Right lobe of liver (tissue), 4 donors: ENCODE data around the gene CD248.

Source experiments
- CTCF ChIP-seq, 4 donors: fragments of 200-600 bp in 3 of 4; fragments of 450-650 bp in 1 of 4; IDR thresholded peaks; one replicate each; pipeline versions ENCODE4 v1.5.1 to v1.8.0; 2016 to 2022; ENCODE audit warnings: antibody characterized with exemption in 4 of 4, mild to moderate bottlenecking in 2 of 4
- POLR2A ChIP-seq: fragments of 450-650 bp; IDR thresholded peaks from one replicate; pipeline ENCODE4 v1.6.1; 2017; ENCODE audit warnings: antibody characterized with exemption, mild to moderate bottlenecking
- donor health status: DM: no; HTN: no; CAD: no.
- donor health status: DM: no; HTN: no; CAD: no.
- donor health status: DM: no; HTN: yes; CAD: no.

- TF ChIP-seq CTCF (IDR thresholded peaks at IDR 0.05), result no peak
- no peak for TF ChIP-seq POLR2A
Observed at GRCh38 chr11:66329165-66329673, 12.4 kb upstream of the CD248 start.
